Activated CD4-positive, alpha-beta T cell treated with anti-CD3 and anti-CD28 coated beads, Interleukin-2, amount 50 U/mL, for 24 hours (primary cell): ENCODE data around the gene RANBP3.
"Not testable (repeated sequence)": the region's sequence is repeated elsewhere in the genome, so short reads cannot be mapped to it uniquely, and the experiment has no call there.

Source experiments
- DNase-seq, 2 donors: peaks; one replicate each; pipeline ENCODE4 v3.0.0-alpha.2; 2020; ENCODE audit warnings: low read depth in 1 of 2, low spot score in 1 of 2

RANBP3 gene

DNA sequence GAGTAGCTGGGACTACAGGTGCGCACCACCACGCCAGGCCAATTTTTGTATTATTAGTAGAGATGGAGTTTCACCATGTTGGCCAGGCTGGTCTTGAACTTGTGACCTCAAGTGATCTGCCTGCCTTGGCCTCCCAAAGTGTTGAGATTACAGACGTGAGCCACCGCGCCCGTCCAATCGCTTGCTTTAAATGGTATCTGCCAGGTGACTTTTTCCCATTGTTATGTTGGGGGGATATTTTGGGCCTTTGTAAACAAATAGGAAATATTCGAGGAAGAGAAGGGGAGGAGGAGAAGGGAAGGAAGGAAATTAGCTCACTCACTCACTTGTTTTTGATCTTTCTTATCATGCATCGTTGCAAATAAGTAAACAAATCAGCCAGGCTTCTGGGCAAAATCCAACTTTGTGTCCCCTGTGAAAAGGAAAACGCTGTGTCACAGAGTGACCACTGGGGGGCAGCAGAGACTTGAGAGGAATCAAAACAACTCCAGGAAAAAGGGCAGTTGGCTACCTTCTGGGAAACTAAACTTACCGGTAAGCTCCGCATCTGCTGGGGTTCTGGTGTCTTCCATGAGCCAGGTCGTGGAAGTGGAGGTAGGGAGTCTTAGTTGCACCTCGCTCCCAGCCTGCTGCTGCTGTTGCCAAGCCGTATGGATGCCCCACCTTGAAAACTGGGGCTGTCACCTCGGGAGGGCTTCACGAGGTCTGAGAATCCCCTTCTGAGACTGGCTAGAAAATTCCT, 9.3 kb upstream of the RANBP3 start:
- DNase-seq = peak; percentile 48 to 69

GRCh38 chr19:5985837-5986236, 7.9 kb upstream of the RANBP3 start:
- not testable (repeated sequence) for DNase-seq

DNA sequence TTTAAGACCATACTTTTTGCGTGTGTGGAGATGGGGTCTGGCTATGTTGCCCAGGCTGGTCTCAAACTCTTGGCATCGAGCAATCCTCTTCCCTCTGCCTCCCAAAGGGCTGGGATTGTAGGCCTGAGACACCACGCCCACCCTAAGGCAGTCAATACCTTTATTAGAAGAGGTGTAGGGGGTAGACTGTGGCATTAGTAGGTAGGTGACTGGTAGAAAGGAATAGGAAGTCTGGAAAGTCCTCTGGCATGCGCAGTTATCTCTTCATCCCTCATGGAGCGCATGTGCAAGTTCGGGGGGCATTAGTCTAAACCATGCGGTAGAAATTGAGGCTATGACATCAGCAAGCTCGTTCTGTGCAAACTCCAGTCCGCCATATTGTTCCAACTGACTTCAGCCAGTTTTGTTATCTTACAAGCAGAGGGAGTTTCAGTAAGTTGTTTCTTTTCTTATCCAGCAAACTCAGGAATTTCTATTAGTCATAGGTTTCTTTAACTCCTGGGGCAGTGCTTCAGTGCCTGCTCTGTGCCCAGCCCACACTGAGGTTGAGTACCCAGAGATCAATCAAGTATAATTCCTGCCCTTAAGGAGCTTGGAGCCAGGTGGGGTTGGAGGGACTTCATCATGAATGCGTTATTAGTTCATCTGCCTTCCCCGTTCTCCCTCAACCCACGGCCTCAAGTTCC, 7.3 kb upstream of the RANBP3 start:
- DNase-seq = no peak

DNA sequence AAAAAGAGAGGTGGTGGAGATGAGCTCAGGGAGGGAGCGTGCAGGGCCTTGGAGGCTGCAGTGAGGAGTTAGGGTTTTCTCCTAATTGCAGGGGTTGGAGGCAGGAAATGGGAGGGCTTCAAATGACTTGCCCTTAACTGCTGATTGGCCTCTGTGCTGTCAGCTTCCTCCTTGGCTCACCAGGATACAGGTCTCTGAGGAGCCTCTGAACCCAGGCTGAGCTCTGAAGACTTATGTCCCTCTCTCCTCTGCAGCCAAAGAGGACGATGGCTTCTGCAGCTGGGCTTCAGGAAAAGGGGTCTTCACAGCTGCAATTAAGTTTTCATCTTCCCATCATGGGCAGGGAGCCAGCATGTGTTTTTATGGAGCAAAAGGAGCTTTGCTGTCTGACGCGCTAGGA, 6.7 kb upstream of the RANBP3 start:
- DNase-seq = no peak

GRCh38 chr19:5983367-5983955, 5.5 kb upstream of the RANBP3 start:
- no peak for DNase-seq

DNA sequence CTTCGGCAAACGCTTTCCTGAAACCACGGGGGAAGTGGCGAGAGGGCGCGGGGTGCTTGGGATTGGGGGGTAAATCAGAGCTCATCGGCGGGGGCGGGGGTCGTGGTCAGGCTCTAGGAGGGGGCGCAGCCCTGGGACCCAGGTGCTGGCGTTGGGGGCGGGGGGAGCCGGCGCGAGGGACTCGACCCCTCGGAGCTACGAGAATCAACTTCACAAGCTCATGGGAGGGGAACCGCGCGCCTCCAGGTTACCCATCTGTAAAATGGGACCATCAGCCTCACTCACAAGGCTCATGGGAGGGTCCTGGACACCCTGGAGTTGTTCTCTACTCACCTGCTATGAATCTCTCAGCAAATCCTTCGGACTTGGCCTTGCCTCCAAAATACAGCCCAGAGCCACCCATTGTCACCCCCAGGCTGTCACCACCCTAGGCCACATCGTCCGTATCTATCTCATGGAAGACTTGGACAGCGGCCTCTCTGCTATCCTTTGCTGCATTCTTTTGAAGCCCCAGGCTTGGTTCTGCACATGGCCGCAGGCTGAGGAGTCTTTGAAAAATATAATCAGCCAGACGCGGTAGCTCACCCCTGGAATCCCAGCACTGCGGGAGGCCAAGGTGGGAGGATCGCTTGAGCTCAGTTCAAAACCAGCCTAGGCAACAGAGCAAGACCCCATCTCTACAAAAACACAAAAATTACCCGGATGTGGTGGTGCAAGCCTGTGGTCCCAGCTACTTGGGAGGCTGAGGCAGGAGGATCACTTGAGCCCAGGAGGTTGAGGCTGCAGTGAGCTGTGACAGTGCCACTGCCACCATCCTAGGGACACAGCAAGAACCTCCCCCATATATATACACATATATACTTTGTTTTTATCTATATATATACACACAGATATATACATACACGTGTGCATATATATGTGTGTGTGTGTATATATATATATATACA, 939 bp upstream of the RANBP3 start:
- no peak for DNase-seq

DNA sequence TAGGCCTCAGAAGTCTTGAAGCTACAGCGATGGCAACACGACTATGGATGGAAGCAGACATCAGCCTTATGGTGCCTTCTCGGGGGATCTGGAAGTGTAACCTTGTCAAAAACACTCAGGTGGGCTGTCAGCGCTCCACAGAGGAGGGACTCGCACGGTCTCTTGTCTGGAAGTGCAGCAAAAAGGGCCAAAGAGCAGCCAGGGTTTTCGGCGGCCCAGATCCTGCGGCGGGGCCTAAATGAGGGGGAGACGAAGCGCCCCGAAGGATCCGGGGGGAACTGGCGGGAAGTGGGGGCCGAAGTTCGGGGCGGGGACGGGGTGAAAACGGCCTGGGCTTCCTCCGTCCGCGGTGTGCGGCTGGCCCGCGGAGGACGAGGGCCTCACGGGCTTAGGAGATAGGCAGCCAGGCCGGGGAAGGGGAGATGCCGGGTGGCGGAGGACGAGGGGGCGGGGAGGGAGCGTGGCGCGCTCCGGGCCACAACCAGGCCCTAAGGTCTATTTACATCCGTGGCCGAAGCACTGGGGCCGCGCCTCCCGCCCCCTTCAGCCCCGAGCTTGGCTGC, 637 bp downstream of the RANBP3 start:
- no peak for DNase-seq

DNA sequence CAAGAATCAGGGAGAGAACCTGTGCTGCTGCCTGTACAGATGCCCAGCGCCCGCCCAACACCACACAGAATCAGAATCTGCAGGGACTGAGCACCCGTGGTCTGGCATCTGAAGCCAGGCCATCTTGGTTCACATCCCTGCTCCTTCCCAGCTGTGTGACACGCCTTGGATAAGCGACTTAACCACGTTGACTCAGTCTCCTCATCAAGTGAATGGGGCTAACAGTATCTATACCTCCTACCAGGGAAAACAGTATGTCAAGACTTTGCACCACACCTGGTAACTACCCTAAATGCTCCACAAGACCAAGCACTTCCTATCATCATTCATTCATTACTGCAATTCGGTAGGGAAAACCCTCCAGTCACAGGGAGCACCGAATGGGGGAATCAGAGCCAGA, 1.2 kb downstream of the RANBP3 start:
- DNase-seq = no peak

- no peak for DNase-seq
These were observed 2.6 kb downstream of the RANBP3 start for GRCh38 chr19:5975388-5975728.

DNA sequence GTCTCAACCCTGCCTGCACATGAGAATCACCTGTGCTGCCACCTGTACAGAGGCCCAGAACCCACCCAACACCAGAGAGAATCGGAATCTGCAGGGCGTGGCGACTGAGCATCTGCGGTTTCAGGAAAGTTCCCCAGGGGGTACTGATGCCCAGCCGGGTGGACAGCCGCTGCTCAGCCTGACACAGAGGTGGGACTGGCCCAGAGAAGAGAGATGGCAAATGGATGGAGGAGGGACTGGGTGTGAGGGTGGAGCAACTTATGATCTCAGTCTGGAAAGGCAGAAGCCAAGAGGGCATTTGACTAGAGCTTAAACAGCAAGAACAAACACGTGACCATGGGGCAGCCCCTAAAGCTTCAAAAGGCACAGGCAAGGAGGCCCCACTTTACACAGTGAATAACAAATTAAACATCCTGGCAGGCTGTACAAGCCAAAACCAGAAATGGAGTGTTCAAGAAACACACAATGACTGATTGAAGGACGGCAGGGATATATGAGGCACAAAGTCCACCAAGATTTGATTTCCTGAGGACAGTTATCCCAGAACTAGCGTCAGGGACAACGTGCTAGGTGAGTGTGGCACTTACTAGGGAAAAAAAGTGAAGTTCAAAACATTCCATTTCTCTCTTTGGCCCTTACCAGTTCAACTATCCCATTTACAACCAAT, 3.1 kb downstream of the RANBP3 start:
- DNase-seq = peak in 1 of 2 donors; percentile 37

DNA sequence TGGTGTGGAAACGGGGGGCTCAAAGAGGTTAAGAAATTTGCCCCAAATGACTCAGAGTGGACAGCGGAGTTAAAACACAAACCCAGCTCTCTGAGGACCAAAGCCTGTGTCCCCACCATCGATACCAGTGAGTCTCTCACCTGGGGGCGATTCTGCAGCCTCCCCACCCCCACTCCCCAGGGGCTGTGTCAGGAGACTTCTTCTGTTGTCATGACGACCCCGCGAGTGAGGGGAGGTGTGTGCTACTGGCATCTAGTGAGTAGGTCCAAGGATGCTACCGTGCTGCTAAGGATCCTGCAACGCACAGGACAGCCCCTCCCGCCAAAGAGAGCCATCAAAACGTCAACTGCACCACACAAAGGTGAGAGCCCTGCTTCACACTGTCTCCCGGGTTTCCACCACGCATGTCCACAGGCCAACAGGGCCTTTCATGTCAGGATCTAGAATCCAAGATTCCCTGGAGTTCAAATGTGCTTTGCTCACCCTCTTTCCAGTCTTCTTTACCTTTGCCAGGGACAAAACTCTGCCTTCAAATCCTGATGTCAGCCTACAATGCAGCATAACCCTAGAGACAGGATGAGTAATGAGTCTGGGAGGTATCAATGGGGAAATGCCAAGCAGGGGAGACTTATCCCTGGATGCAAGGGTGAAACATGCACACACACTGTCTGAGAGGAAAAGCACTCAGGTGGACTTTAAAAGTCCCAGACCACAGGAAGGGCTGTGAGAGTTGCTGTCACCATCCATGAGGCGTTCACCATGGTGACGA, 3.9 kb downstream of the RANBP3 start:
- DNase-seq = no peak

- no peak for DNase-seq
These were observed 4.6 kb downstream of the RANBP3 start for GRCh38 chr19:5973376-5973775.

DNA sequence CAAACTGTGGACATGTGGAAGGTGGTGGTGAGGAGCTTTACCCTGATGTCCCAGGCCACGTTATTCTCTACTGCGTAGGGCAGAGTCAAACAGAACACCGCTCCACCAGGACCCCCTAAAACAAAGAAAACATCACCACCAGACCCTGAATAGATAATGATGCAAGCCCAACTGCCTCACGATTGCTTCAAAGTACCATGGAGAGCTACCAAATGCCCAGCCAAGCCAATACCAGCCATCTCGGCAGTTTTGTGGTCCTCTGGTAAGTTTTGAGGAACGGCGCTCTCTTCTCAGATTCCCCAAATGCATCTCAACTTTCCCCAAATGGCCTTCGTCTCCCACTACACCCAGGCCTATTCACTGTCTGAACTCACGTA, 5.6 kb downstream of the RANBP3 start:
- DNase-seq = no peak

GRCh38 chr19:5971714-5972354, 6.1 kb downstream of the RANBP3 start:
- DNase-seq = no peak

DNA sequence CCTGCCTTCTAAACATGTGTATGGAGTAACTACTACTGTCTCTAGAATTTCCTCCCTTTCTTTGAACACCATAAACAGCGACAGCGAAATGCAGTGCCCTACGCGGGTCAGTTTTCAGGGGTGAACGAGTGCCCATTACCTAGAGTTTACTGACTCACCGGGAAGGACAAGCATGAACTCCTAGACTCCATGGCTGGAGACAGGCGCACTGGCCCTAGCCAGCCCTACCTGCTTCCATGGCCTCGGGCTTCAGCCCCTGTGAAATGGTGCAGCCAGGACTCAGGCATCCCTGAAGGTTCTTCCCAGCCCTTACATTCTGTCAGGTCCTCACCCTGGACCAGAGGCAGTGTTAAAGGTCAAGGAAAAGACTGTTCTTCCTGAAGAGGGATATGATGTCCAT, 8.5 kb downstream of the RANBP3 start:
- no peak for DNase-seq

GRCh38 chr19:5968431-5969373, 9.2 kb downstream of the RANBP3 start:
- no peak for DNase-seq

DNA sequence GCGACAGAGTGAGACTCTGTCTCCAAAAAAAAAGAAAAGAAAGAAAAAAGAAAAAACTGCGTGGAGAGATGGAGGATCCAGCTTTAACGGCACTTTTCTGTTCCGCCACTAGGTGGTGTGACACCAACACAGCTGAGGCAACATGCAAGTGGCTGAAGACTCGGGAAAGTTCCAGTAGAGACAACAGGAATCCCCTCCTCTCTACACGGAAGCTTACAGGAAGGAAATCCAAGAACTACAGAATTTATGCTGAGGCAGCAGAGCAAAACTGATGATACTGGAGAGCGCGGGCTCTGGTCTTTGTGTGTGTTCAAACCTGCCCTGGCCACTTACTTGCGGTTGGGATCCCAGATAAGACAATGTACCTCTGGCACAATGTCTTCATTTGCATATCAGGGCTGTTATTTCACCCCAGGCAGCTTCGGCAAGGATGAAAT, 9.9 kb downstream of the RANBP3 start:
- DNase-seq = peak in 1 of 2 donors; percentile 56

GRCh38 chr19:5967571-5967970, 10.4 kb downstream of the RANBP3 start:
- no peak for DNase-seq
